K562 treated with DMSO at 1 percent for 48 hours (cell line): ENCODE results near the gene CEP20. TPM values are rescaled to one million over a fixed set of nuclear protein-coding genes. Genes with fewer than 3 reads are reported as not detected.

Source experiments
- total RNA-seq: library from RNA; unstranded; fragments of 300-600 nt; gene quantifications from 2 replicates; pipeline ENCODE4 v1.2.3, GENCODE V29; 2022; ENCODE audit warnings: low replicate concordance; ENCODE audit errors: extremely low read depth

CEP20 gene
- total RNA-seq, result not detected in 2 replicates

GRCh38 chr16:15888072-15888976 lies at the start of gene CEP20:
TSS of gene CEP20 (minus strand) at chr16:15888603. CDS start at chr16:15888585, 18 bp downstream.

GRCh38 chr16:15856901-15857698 lies 31.3 kb downstream of the CEP20 start, which contains the start of gene MYH11:
TSS of gene MYH11 (minus strand) at chr16:15857028. CDS start at chr16:15838252, 18,776 bp downstream.

Other genes starting within 250 kb of the CEP20 start
- gene MARF1, start 245.4 kb downstream of the CEP20 start, total RNA-seq, result not detected in 2 replicates
- gene NDE1, start 238.4 kb downstream of the CEP20 start, total RNA-seq, result not detected in 2 replicates
- not detected in 2 replicates for gene MYH11, start 31.6 kb downstream of the CEP20 start, total RNA-seq
- gene ABCC1, start 61.0 kb upstream of the CEP20 start, total RNA-seq, result not detected in 2 replicates